K562 (cell line): ENCODE data around the gene PGM2L1. TPM values are rescaled to one million over a fixed set of nuclear protein-coding genes. Genes with fewer than 3 reads are reported as not detected.

Experiments
- ATAC-seq: fragments of 200-7000 bp; cut with Tn5 transposase; 3 replicates; pipeline ENCODE4 v1.9.1; 2020; ENCODE audit warnings: moderate library complexity
- BruUV-seq: library from RNA; stranded (reverse); fragments of 400-500 nt; replicated peaks from 2 replicates; lab custom pipeline; 2021; lab: Mats Ljungman, UMichigan
- CTCF ChIA-PET: fragments of 300-600 bp; formaldehyde crosslinking; extraction: SDS; loops from one replicate; lab custom pipeline; 2021; ENCODE audit warnings: low intra/inter-chr PET ratio; lab: Yijun Ruan, JAX
- POLR2A ChIA-PET: fragments of 300-600, 350-650 bp; sonication (Branson Sonifier 250); formaldehyde crosslinking; extraction: SDS; loops from one replicate; lab custom pipeline; 2021; ENCODE audit warnings: antibody characterized with exemption, inconsistent platforms; lab: Yijun Ruan, JAX
- DNase-seq, 4 experiments: peaks; one replicate each; pipeline versions ENCODE4 v3.0.0 to v3.0.0-alpha.2; 2011 to 2018; ENCODE audit warnings: low spot score in 3 of 4, mixed read lengths in 3 of 4; ENCODE audit errors: extremely low read depth in 1 of 4
- FAIRE-seq: peaks from 2 replicates; lab custom pipeline; 2011; peaks lifted over from hg19 to GRCh38; lab: Jason Lieb, UNC
- H2AFZ ChIP-seq: 2 replicates; pipeline ENCODE4 v1.6.0; 2011; ENCODE audit warnings: low read depth, low read length, control low read depth, inconsistent platforms
- H3K27ac ChIP-seq: fragments of 200-600 bp; 3 replicates; pipeline ENCODE4 v1.8.0; 2011; ENCODE audit warnings: low read depth, mild to moderate bottlenecking, control low read depth, inconsistent platforms, low read length, moderate library complexity, mixed read lengths; ENCODE audit errors: extremely low read depth
- H3K27me3 ChIP-seq, 2 experiments: fragments of 300-600 bp in 1 of 2; 2 replicates in 1 of 2; 3 replicates in 1 of 2; pipeline versions ENCODE4 v1.6.0 to v1.8.0; 2011; ENCODE audit warnings: inconsistent platforms in 2 of 2, low read length in 2 of 2, mild to moderate bottlenecking in 1 of 2, mixed read lengths in 1 of 2, moderate library complexity in 1 of 2; ENCODE audit not compliant: control insufficient read depth in 2 of 2, insufficient read depth in 2 of 2
- H3K36me3 ChIP-seq: fragments of 300-600 bp; 3 replicates; pipeline ENCODE4 v1.8.0; 2011; ENCODE audit warnings: mild to moderate bottlenecking, low read length, inconsistent platforms; ENCODE audit not compliant: control insufficient read depth, insufficient read depth
- H3K4me1 ChIP-seq, 2 experiments: fragments of 200-600 bp in 1 of 2; replicated peaks in 1 of 2; 2 replicates in 1 of 2; 3 replicates in 1 of 2; pipeline versions ENCODE4 v1.5.1 to v1.8.0; 2011; ENCODE audit warnings: inconsistent platforms in 2 of 2, low read length in 2 of 2, mild to moderate bottlenecking in 1 of 2, mixed read lengths in 1 of 2, moderate library complexity in 1 of 2; ENCODE audit not compliant: control insufficient read depth in 2 of 2, insufficient read depth in 2 of 2
- H3K4me2 ChIP-seq: 2 replicates; pipeline ENCODE4 v1.6.1; 2011; ENCODE audit warnings: low read length, control low read depth, inconsistent platforms, mixed read lengths; ENCODE audit not compliant: insufficient read depth
- H3K4me3 ChIP-seq: fragments of 200-600 bp; sonication (generic), shearing (Covaris generic); 2 replicates; pipeline ENCODE4 v1.5.1; 2016; ENCODE audit warnings: control low read depth, inconsistent platforms
- H3K79me2 ChIP-seq: fragments of 200-600 bp; 3 replicates; pipeline ENCODE4 v1.8.0; 2011; ENCODE audit warnings: low read length, inconsistent platforms; ENCODE audit not compliant: control insufficient read depth, insufficient read depth
- H3K9ac ChIP-seq, 2 experiments: 2 replicates each; pipeline versions ENCODE4 v1.6.0 to v1.6.1; 2011; ENCODE audit warnings: low read depth in 2 of 2, low read length in 2 of 2, control low read depth in 1 of 2, inconsistent platforms in 1 of 2, mild to moderate bottlenecking in 1 of 2, mixed read lengths in 1 of 2; ENCODE audit not compliant: insufficient read depth in 1 of 2
- H3K9me1 ChIP-seq: one replicate; pipeline ENCODE4 v1.6.0; 2011; ENCODE audit warnings: inconsistent platforms, mild to moderate bottlenecking, low read length, moderate library complexity; ENCODE audit not compliant: control insufficient read depth, insufficient read depth
- H3K9me3 ChIP-seq: replicated peaks from 2 replicates; pipeline ENCODE4 v1.5.1; 2011; ENCODE audit warnings: low read depth, low read length, inconsistent platforms; ENCODE audit not compliant: control insufficient read depth, insufficient read depth
- H4K20me1 ChIP-seq: replicated peaks from 2 replicates; pipeline ENCODE4 v1.6.1; 2011; ENCODE audit warnings: low read length, inconsistent platforms, mixed read lengths; ENCODE audit not compliant: control insufficient read depth, insufficient read depth
- DMBX1 ChIP-seq: fragments of 250-450 bp; sonication (Bioruptor Pico); IDR thresholded peaks from 2 replicates; pipeline ENCODE4 v1.8.0; 2022; ENCODE audit warnings: inconsistent platforms, mild to moderate bottlenecking, moderate library complexity, borderline replicate concordance
- ETV1 ChIP-seq: fragments of 450-650 bp; conservative IDR thresholded peaks from 2 replicates; pipeline ENCODE4 v1.6.1; 2016; ENCODE audit warnings: missing genetic modification characterization, control low read depth, low read depth, missing compliant biosample characterization
- FOXK1 ChIP-seq: sonication (generic); formaldehyde crosslinking; IDR thresholded peaks from 2 replicates; pipeline ENCODE4 v1.8.0; 2022; ENCODE audit warnings: missing genetic modification reagents, mild to moderate bottlenecking, borderline replicate concordance
- NEUROD1 ChIP-seq: fragments of 150-350 bp; IDR thresholded peaks from 2 replicates; pipeline ENCODE4 v1.6.1; 2014; ENCODE audit warnings: borderline replicate concordance, low read length, low read depth; ENCODE audit not compliant: partially characterized antibody
- NFIC ChIP-seq: fragments of 450-650 bp; IDR thresholded peaks from 2 replicates; pipeline ENCODE4 v1.6.1; 2017; ENCODE audit warnings: mild to moderate bottlenecking, inconsistent platforms
- POLR2A ChIP-seq: fragments of 450-650 bp; conservative IDR thresholded peaks from 2 replicates; pipeline ENCODE4 v1.6.1; 2016
- SREBF2 ChIP-seq: sonication (generic); formaldehyde crosslinking; IDR thresholded peaks from 2 replicates; pipeline ENCODE4 v1.4.0; 2020; ENCODE audit warnings: mild to moderate bottlenecking, missing genetic modification reagents
- TAF7 ChIP-seq: fragments of 450-650 bp; IDR thresholded peaks from 2 replicates; pipeline ENCODE4 v1.6.1; 2016; ENCODE audit warnings: missing genetic modification characterization, missing compliant biosample characterization
- YY1 ChIP-seq, 3 experiments: IDR thresholded peaks; 2 replicates each; pipeline ENCODE4 v1.6.1; 2011; ENCODE audit warnings: low read length in 2 of 3, mild to moderate bottlenecking in 2 of 3, moderate library complexity in 2 of 3, borderline replicate concordance in 1 of 3, control low read depth in 1 of 3, low read depth in 1 of 3; ENCODE audit not compliant: insufficient read depth in 3 of 3, insufficient replicate concordance in 2 of 3, control insufficient read depth in 1 of 3, insufficient read length in 1 of 3; ENCODE audit errors: extremely low read depth in 1 of 3
- ZKSCAN3 ChIP-seq: fragments of 250-450 bp; sonication (Bioruptor Pico); IDR thresholded peaks from 2 replicates; pipeline ENCODE4 v1.4.0; 2020
- ZKSCAN8 ChIP-seq: fragments of 200-800 bp; sonication (Bioruptor generic); IDR thresholded peaks from 2 replicates; pipeline ENCODE4 v1.6.1; 2016; ENCODE audit warnings: missing genetic modification characterization, missing compliant biosample characterization
- ZNF445 ChIP-seq: fragments of 250-450 bp; sonication (Bioruptor Pico); IDR thresholded peaks from 2 replicates; pipeline ENCODE4 v1.4.0; 2020; ENCODE audit warnings: low read depth, mild to moderate bottlenecking, moderate library complexity
- WGBS: fragments of 100-300 bp; shearing (Covaris generic); methylation state at CpG from one replicate; pipeline ENCODE4 v1.1.6; 2016; ENCODE audit warnings: low coverage, mixed read lengths; ENCODE audit not compliant: insufficient coverage; ENCODE audit errors: missing lambda C conversion rate; 5-methylcytosine and 5-hydroxymethylcytosine counted together
- in situ Hi-C: fragments of 300-500 bp; cut with MboI; formaldehyde crosslinking; loops from 4 replicates; pipeline ENCODE4 v1.15.0; 2018; ENCODE audit warnings: inconsistent platforms, mixed read lengths
- intact Hi-C: fragments of 100-400 bp; cut with micrococcal nuclease; formaldehyde crosslinking; loops from 2 replicates; pipeline ENCODE4 v1.14.2; 2022
- polyA plus RNA-seq, 8 experiments: library from polyadenylated mRNA; depleted of rRNA in 4 of 8; stranded (reverse) in 5 of 8; unstranded in 3 of 8; fragments of >200 nt; fragmentation: Nextera tagmentation in 2 of 8; fragmentation: Illumina TruSeq in 1 of 8; extraction: Ambion mirVana in 2 of 8; extraction: Trizol in 1 of 8; gene quantifications; 2 replicates each; pipeline versions ENCODE4 v1.2.1 to v1.2.3, GENCODE V29; 2011 to 2014; ENCODE audit warnings: inconsistent platforms in 1 of 8, missing spikeins in 1 of 8
- total RNA-seq, 7 experiments: library from RNA; depleted of rRNA in 6 of 7; stranded (reverse); fragments of >200 nt in 6 of 7; fragmentation: Illumina TruSeq in 2 of 7; extraction: Trizol in 2 of 7; gene quantifications; 2 replicates each; pipeline versions ENCODE4 v1.2.1 to v1.2.3, GENCODE V29; 2011 to 2021; ENCODE audit warnings: low replicate concordance in 1 of 7
- TF ChIP-seq, protein P1 (sequence below), 2 experiments: fragments of 450-650 bp; IDR thresholded peaks; 2 replicates each; pipeline ENCODE4 v1.6.1; 2016

Gene PGM2L1
- total and polyA plus RNA-seq, 9 of the 15 experiments (the other 6 are each of a cell fraction or from before 2014, with no cell fraction given), result 0.32 to 0.95 (median 0.63) TPM

DNA sequence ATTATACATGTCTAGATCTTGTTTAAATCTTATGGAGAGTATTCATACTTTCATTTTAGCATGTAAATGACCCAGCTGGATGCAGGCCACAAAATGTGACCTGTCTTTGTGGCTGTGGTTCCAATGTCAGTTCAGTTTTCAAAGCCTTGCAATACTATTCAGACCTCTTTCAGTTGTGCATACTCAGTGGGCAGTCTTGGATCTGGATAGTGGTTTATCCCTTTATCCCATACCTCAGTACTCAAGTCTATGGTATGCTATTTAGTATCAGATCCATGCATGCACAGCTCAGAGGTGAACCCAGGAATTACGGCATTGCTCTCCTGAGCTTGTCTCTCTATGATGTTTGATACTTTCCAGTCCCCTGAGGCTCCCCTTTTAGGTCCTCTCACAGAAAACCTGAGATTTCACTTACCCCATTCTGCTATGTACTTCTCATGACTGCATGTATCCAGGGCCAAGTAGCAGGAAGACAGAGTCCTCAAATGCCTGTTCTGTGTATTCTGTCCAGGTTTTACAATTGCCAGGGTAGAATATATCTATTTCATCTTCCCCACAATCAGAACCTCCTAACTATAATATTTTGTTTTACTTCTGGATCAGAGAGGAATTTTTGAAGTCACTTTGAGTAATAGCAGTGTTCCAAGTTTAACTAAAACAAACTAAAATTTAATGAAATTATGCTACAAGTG lies 79.8 kb downstream of the PGM2L1 start:
- Histone ChIP-seq H3K27me3 (no peaks in the 10 kb centered on the region; a peak in 1 of 5 replicates), H3K4me1 (no peaks in the 10 kb centered on the region; a peak in 1 of 5 replicates), H3K27ac (no peak overlapping the region), H3K9ac (no peak overlapping the region), H2AFZ (no peak overlapping the region), H3K4me2 (no peak overlapping the region), H3K79me2 (no peaks in the 10 kb centered on the region), H3K4me3 (no peak overlapping the region), H3K9me1 (no peaks in the 10 kb centered on the region), H3K36me3 (no peaks in the 10 kb centered on the region), H3K9me3 (no peaks in the 10 kb centered on the region), H4K20me1 (no peaks in the 10 kb centered on the region)
- intact Hi-C loops, result no loop called here
- 0% methylated on average over 1 of the region's 1 CpG for WGBS
- FAIRE-seq, result no peak
- no TSS peak for BruUV-seq
- no peak for DNase-seq
- POLR2A ChIA-PET, result interaction anchor here (1.0 kb wide), 1 partner anchor 342 kb away, joined by 4 read pairs; no protein-coding TSS in a partner anchor
- ATAC-seq, result no peak
- CTCF ChIA-PET, result no interaction called here
- TF ChIP-seq, protein P1, sequence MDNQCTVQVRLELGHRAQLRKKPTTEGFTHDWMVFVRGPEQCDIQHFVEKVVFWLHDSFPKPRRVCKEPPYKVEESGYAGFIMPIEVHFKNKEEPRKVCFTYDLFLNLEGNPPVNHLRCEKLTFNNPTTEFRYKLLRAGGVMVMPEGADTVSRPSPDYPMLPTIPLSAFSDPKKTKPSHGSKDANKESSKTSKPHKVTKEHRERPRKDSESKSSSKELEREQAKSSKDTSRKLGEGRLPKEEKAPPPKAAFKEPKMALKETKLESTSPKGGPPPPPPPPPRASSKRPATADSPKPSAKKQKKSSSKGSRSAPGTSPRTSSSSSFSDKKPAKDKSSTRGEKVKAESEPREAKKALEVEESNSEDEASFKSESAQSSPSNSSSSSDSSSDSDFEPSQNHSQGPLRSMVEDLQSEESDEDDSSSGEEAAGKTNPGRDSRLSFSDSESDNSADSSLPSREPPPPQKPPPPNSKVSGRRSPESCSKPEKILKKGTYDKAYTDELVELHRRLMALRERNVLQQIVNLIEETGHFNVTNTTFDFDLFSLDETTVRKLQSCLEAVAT (IDR thresholded peaks at IDR 0.05), result no peak
- TF ChIP-seq ZKSCAN8 (no peak), SREBF2 (CRISPR knock-in tag) (no peak), ZNF445 (CRISPR knock-in tag) (no peak), YY1 (IDR thresholded peaks at IDR 0.05; ENCODE audit: borderline replicate concordance in 1 of 3, control insufficient read depth in 1 of 3, extremely low read depth in 1 of 3, insufficient read depth in 3 of 3, insufficient read length in 1 of 3, insufficient replicate concordance in 2 of 3, low read depth in 1 of 3, low read length in 2 of 3) (no peak), ZKSCAN3 (CRISPR knock-in tag) (no peak), POLR2A (no peak), NEUROD1 (no peak), FOXK1 (CRISPR knock-in tag) (no peak), NFIC (no peak), TAF7 (tag) (no peak), ETV1 (tag) (no peak), DMBX1 (CRISPR knock-in tag) (no peak)
- in situ Hi-C loops, result no loop called here
